GM21515 (cell line): ENCODE data around the gene IL12RB1.
"Not testable (repeated sequence)": the region's sequence is repeated elsewhere in the genome, so short reads cannot be mapped to it uniquely, and the experiment has no call there.

Experiments
- ATAC-seq: cut with Tn5 transposase; IDR thresholded peaks from one replicate; pipeline ENCODE4 v1.9.1; 2021; ENCODE audit not compliant: unreplicated experiment

IL12RB1 gene

GRCh38 chr19:18090545-18091216 is 3.9 kb upstream of the IL12RB1 start:
- no peak for ATAC-seq

GRCh38 chr19:18089726-18090125 is 3.0 kb upstream of the IL12RB1 start:
- ATAC-seq, result no peak

- not testable (repeated sequence) for ATAC-seq
These were observed 2.4 kb upstream of the IL12RB1 start for GRCh38 chr19:18089096-18089541.

- ATAC-seq, result no peak
These were observed 854 bp downstream of the IL12RB1 start for GRCh38 chr19:18085702-18086457.

GRCh38 chr19:18083929-18084684 is 2.6 kb downstream of the IL12RB1 start:
- ATAC-seq, result no peak

GRCh38 chr19:18074192-18074591 is 12.5 kb downstream of the IL12RB1 start:
- no peak for ATAC-seq

- no peak for ATAC-seq
These were observed 13.5 kb downstream of the IL12RB1 start for GRCh38 chr19:18073197-18073596.

GRCh38 chr19:18072335-18072734 is 14.4 kb downstream of the IL12RB1 start:
- ATAC-seq, result no peak

GRCh38 chr19:18070181-18070580 is 16.6 kb downstream of the IL12RB1 start:
- ATAC-seq, result no peak

- no peak for ATAC-seq
These were observed 17.4 kb downstream of the IL12RB1 start for GRCh38 chr19:18069383-18069782.

GRCh38 chr19:18068395-18068794 is 18.3 kb downstream of the IL12RB1 start:
- ATAC-seq, result no peak

GRCh38 chr19:18065173-18065495 is 21.6 kb downstream of the IL12RB1 start:
- ATAC-seq, result no peak

- ATAC-seq, result no peak
These were observed 23.3 kb downstream of the IL12RB1 start for GRCh38 chr19:18063463-18063862.

- no peak for ATAC-seq
These were observed 24.7 kb downstream of the IL12RB1 start for GRCh38 chr19:18062028-18062427.

- no peak for ATAC-seq
These were observed 26.3 kb downstream of the IL12RB1 start for GRCh38 chr19:18060472-18060871.

- no peak for ATAC-seq
These were observed 26.8 kb downstream of the IL12RB1 start for GRCh38 chr19:18059902-18060301.

- ATAC-seq, result no peak
These were observed 27.4 kb downstream of the IL12RB1 start for GRCh38 chr19:18059297-18059696.

- no peak for ATAC-seq
These were observed 28.3 kb downstream of the IL12RB1 start for GRCh38 chr19:18058208-18059009.

- ATAC-seq, result no peak
These were observed 29.2 kb downstream of the IL12RB1 start for GRCh38 chr19:18057557-18057956.

GRCh38 chr19:18055967-18056366 is 30.8 kb downstream of the IL12RB1 start:
- ATAC-seq, result no peak

- no peak for ATAC-seq
These were observed 33.0 kb downstream of the IL12RB1 start for GRCh38 chr19:18053576-18054219.
